Esophagus squamous epithelium (tissue), 4 donors: ENCODE data around the gene PIP5K1B.

Source experiments
- POLR2A ChIP-seq, 4 donors: fragments of 450-650 bp; IDR thresholded peaks; one replicate each; pipeline ENCODE4 v1.6.1; 2017; ENCODE audit warnings: antibody characterized with exemption in 4 of 4, mild to moderate bottlenecking in 4 of 4, moderate library complexity in 3 of 4
- TF ChIP-seq, protein P1 (sequence below), 6 experiments: fragments of 450-650 bp in 4 of 6; fragments of 200-600 bp in 2 of 6; sonication (generic) in 2 of 6; IDR thresholded peaks; one replicate each; pipeline ENCODE4 v1.5.1; 2016 to 2019; ENCODE audit warnings: antibody characterized with exemption in 6 of 6, mild to moderate bottlenecking in 4 of 6, moderate library complexity in 4 of 6

DNA sequence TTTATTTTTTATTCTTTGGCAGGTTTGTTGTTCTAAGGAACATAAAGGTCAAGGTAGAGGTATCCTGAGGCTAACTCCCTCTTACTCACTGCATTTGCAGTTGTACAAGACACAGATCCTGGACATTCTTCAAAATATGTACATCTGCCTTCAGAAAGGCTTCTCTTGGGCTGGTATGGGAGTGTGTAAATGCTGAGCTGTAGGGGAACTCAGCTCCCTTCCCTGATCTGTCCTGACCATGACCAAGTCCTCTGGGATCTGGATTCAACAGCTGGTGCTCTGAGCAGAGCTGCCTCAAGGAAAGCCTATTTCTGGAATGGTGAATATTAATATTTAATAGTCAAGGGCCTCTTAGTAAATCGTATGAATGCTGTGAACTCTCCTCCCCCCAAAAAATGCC is 191.4 kb downstream of the PIP5K1B start:
- TF ChIP-seq, protein P1, sequence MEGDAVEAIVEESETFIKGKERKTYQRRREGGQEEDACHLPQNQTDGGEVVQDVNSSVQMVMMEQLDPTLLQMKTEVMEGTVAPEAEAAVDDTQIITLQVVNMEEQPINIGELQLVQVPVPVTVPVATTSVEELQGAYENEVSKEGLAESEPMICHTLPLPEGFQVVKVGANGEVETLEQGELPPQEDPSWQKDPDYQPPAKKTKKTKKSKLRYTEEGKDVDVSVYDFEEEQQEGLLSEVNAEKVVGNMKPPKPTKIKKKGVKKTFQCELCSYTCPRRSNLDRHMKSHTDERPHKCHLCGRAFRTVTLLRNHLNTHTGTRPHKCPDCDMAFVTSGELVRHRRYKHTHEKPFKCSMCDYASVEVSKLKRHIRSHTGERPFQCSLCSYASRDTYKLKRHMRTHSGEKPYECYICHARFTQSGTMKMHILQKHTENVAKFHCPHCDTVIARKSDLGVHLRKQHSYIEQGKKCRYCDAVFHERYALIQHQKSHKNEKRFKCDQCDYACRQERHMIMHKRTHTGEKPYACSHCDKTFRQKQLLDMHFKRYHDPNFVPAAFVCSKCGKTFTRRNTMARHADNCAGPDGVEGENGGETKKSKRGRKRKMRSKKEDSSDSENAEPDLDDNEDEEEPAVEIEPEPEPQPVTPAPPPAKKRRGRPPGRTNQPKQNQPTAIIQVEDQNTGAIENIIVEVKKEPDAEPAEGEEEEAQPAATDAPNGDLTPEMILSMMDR (IDR thresholded peaks at IDR 0.05) = no peak
- no peak for TF ChIP-seq POLR2A (IDR thresholded peaks at IDR 0.05)
